Measurements from ENCODE around the gene DGCR8. TPM values are rescaled to one million over a fixed set of nuclear protein-coding genes. Genes with fewer than 3 reads are reported as not detected.

DGCR8 gene
- total and polyA plus RNA-seq, 2 experiments from 2014 or later: 15.1 to 23.8 TPM

- no peaks in the 10 kb centered on the region for H3K36me3 ChIP-seq
- peaks cover 14% of the 10 kb centered on the region for H3K4me1 ChIP-seq (ENCODE audit: low read depth)
- no peak for DNase-seq (ENCODE audit: low read depth in 1 of 2, low spot score in 1 of 2)
- no peak for TF ChIP-seq CTCF (IDR thresholded peaks at IDR 0.05; ENCODE audit: low read depth, low read length)
- H3K4me3 ChIP-seq: no peak overlapping the region
- no peaks in the 10 kb centered on the region for H3K9me3 ChIP-seq (ENCODE audit: low read depth)
- no peak overlapping the region for H3K27ac ChIP-seq
- no peaks in the 10 kb centered on the region for H3K27me3 ChIP-seq
These were observed 22.3 kb upstream of the DGCR8 start for GRCh38 chr22:20057596-20058268.

- H3K36me3 ChIP-seq: no peaks in the 10 kb centered on the region
- no peak overlapping the region for H3K4me3 ChIP-seq
- H3K27me3 ChIP-seq: no peaks in the 10 kb centered on the region
- H3K4me1 ChIP-seq (ENCODE audit: low read depth): peaks cover 14% of the 10 kb centered on the region
- TF ChIP-seq CTCF (IDR thresholded peaks at IDR 0.05; ENCODE audit: low read depth, low read length): peak; percentile 11
- DNase-seq (ENCODE audit: low read depth in 1 of 2, low spot score in 1 of 2): peak; percentile 18 to 71
- H3K27ac ChIP-seq: peak overlapping the region; percentile 71
- no peaks in the 10 kb centered on the region for H3K9me3 ChIP-seq (ENCODE audit: low read depth)
These were observed 20.9 kb upstream of the DGCR8 start for GRCh38 chr22:20058989-20059770.

GRCh38 chr22:20060700-20061480 is 19.2 kb upstream of the DGCR8 start:
- DNase-seq (ENCODE audit: low read depth in 1 of 2, low spot score in 1 of 2): no peak
- H3K27me3 ChIP-seq: no peaks in the 10 kb centered on the region
- H3K9me3 ChIP-seq (ENCODE audit: low read depth): no peaks in the 10 kb centered on the region
- H3K36me3 ChIP-seq: no peaks in the 10 kb centered on the region
- H3K27ac ChIP-seq: no peak overlapping the region
- peaks cover 14% of the 10 kb centered on the region for H3K4me1 ChIP-seq (ENCODE audit: low read depth)
- no peak overlapping the region for H3K4me3 ChIP-seq
- TF ChIP-seq CTCF (IDR thresholded peaks at IDR 0.05; ENCODE audit: low read depth, low read length): no peak

GRCh38 chr22:20061481-20061861 is 18.6 kb upstream of the DGCR8 start:
- H3K4me3 ChIP-seq: no peak overlapping the region
- no peaks in the 10 kb centered on the region for H3K9me3 ChIP-seq (ENCODE audit: low read depth)
- H3K27me3 ChIP-seq: no peaks in the 10 kb centered on the region
- no peak for TF ChIP-seq CTCF (IDR thresholded peaks at IDR 0.05; ENCODE audit: low read depth, low read length)
- no peaks in the 10 kb centered on the region for H3K36me3 ChIP-seq
- peak in 1 of 2 donors; percentile 70 for DNase-seq (ENCODE audit: low read depth in 1 of 2, low spot score in 1 of 2)
- peaks cover 14% of the 10 kb centered on the region for H3K4me1 ChIP-seq (ENCODE audit: low read depth)
- no peak overlapping the region for H3K27ac ChIP-seq

- TF ChIP-seq CTCF (IDR thresholded peaks at IDR 0.05; ENCODE audit: low read depth, low read length): no peak
- Histone ChIP-seq H3K27ac (no peak overlapping the region), H3K4me1 (ENCODE audit: low read depth) (peaks cover 14% of the 10 kb centered on the region), H3K9me3 (ENCODE audit: low read depth) (no peaks in the 10 kb centered on the region), H3K27me3 (no peaks in the 10 kb centered on the region), H3K4me3 (no peak overlapping the region), H3K36me3 (no peaks in the 10 kb centered on the region)
- DNase-seq (ENCODE audit: low read depth in 1 of 2, low spot score in 1 of 2): no peak
These were observed 17.8 kb upstream of the DGCR8 start for GRCh38 chr22:20062043-20062765.

Data from cardiac muscle cell (in vitro differentiated cells and primary cell).